ENCODE measurements around the gene PIK3R2. TPM values are rescaled to one million over a fixed set of nuclear protein-coding genes. Genes with fewer than 3 reads are reported as not detected.

The PIK3R2 gene
- total RNA-seq, 1 donor from 2014 or later, result 21.6 TPM

GRCh38 chr19:18135712-18136584 lies 17.0 kb upstream of the PIK3R2 start:
- Histone ChIP-seq H3K9me3 (no peaks in the 10 kb centered on the region), H3K4me1 (no peaks in the 10 kb centered on the region), H3K4me3 (no peak overlapping the region), H3K36me3 (peaks cover 83% of the 10 kb centered on the region), H3K27ac (no peak overlapping the region), H3K27me3 (ENCODE audit: low read depth) (no peaks in the 10 kb centered on the region)
- TF ChIP-seq CTCF (IDR thresholded peaks at IDR 0.05), result no peak
- DNase-seq, result no peak
- no peak for ATAC-seq
- intact Hi-C loops (cut with DNase I), result no loop called here

- Histone ChIP-seq H3K4me3 (no peak overlapping the region), H3K9me3 (no peaks in the 10 kb centered on the region), H3K27me3 (ENCODE audit: low read depth) (no peaks in the 10 kb centered on the region), H3K36me3 (peaks cover 80% of the 10 kb centered on the region), H3K27ac (no peak overlapping the region), H3K4me1 (no peaks in the 10 kb centered on the region)
- intact Hi-C loops (cut with DNase I), result no loop called here
- DNase-seq (no peak), ATAC-seq (no peak)
- no peak for TF ChIP-seq CTCF (IDR thresholded peaks at IDR 0.05)
Observed at GRCh38 chr19:18137242-18137641, 15.7 kb upstream of the PIK3R2 start.

- Histone ChIP-seq H3K36me3 (peaks cover 80% of the 10 kb centered on the region), H3K4me3 (no peak overlapping the region), H3K27ac (no peak overlapping the region), H3K27me3 (ENCODE audit: low read depth) (no peaks in the 10 kb centered on the region), H3K4me1 (no peaks in the 10 kb centered on the region), H3K9me3 (no peaks in the 10 kb centered on the region)
- no peak for DNase-seq
- ATAC-seq, result no peak
- no peak for TF ChIP-seq CTCF (IDR thresholded peaks at IDR 0.05)
- intact Hi-C loops (cut with DNase I), result no loop called here
Observed at GRCh38 chr19:18137657-18138339, 15.2 kb upstream of the PIK3R2 start.

GRCh38 chr19:18140473-18140872 lies 12.5 kb upstream of the PIK3R2 start:
- Histone ChIP-seq H3K27ac (no peak overlapping the region), H3K36me3 (peaks cover 83% of the 10 kb centered on the region), H3K9me3 (no peaks in the 10 kb centered on the region), H3K4me1 (no peaks in the 10 kb centered on the region), H3K27me3 (ENCODE audit: low read depth) (no peaks in the 10 kb centered on the region), H3K4me3 (no peak overlapping the region)
- TF ChIP-seq CTCF (IDR thresholded peaks at IDR 0.05), result no peak
- ATAC-seq (no peak), DNase-seq (no peak)
- intact Hi-C loops (cut with DNase I), result no loop called here

GRCh38 chr19:18141031-18141430 lies 11.9 kb upstream of the PIK3R2 start:
- Histone ChIP-seq H3K27me3 (ENCODE audit: low read depth) (no peaks in the 10 kb centered on the region), H3K4me1 (no peaks in the 10 kb centered on the region), H3K36me3 (peaks cover 83% of the 10 kb centered on the region), H3K27ac (no peak overlapping the region), H3K9me3 (no peaks in the 10 kb centered on the region), H3K4me3 (no peak overlapping the region)
- ATAC-seq (no peak), DNase-seq (no peak)
- intact Hi-C loops (cut with DNase I), result no loop called here
- no peak for TF ChIP-seq CTCF (IDR thresholded peaks at IDR 0.05)
